ENCODE data around the gene JARID2.
A peak's percentile ranks its signal among the peaks of the same experiment; 100 is the strongest.

The JARID2 gene

GRCh38 chr6:15254070-15254975 lies 8.5 kb downstream of the JARID2 start:
- DNase-seq (ENCODE audit: insufficient read length, low spot score): no peak
- peak; percentile 85 for FAIRE-seq
- TF ChIP-seq PAX5 (IDR thresholded peaks at IDR 0.05; ENCODE audit: insufficient read depth, low read length, severe bottlenecking): no peak
- TF ChIP-seq POLR2AphosphoS5 (IDR thresholded peaks at IDR 0.05; ENCODE audit: low read depth, low read length): no peak
- no peak for TF ChIP-seq POU2F2 (IDR thresholded peaks at IDR 0.05; ENCODE audit: low read depth, low read length)
- no peak for TF ChIP-seq TAF1 (IDR thresholded peaks at IDR 0.05; ENCODE audit: low read depth, low read length)
- TF ChIP-seq SPI1 (IDR thresholded peaks at IDR 0.05; ENCODE audit: low read depth, low read length): peak; percentile 78
- no peak for TF ChIP-seq POLR2A (IDR thresholded peaks at IDR 0.05; ENCODE audit: low read depth, low read length)

- DNase-seq (ENCODE audit: insufficient read length, low spot score): no peak
- FAIRE-seq: peak; percentile 85
Observed at GRCh38 chr6:15255481-15255880, 9.6 kb downstream of the JARID2 start.

DNA sequence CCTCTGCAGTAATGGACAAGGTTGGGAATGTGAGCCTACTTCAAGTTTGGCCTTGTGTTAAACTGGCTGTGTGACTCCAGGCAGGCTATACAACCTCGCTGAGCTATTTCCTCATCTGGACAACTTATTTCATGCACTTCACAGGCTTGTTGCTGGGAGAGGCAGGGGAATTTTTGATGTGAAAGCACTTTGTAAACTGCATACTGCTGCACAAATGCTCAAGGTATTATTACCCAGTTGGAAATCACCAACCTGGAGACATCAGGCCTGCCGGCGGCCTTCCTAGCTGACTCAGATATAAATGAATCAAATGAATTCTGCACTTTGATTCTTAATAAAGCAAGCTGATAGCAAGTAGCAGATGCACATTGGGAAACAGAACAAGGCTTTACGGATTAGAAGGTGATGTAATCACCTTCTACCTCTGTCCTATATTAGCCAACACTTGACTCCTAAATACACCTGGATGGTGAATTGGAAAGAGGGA lies 10.1 kb downstream of the JARID2 start:
- TF ChIP-seq PAX5 (IDR thresholded peaks at IDR 0.05; ENCODE audit: insufficient read depth, low read length, severe bottlenecking): no peak
- no peak for TF ChIP-seq POLR2A (IDR thresholded peaks at IDR 0.05; ENCODE audit: low read depth, low read length)
- TF ChIP-seq POU2F2 (IDR thresholded peaks at IDR 0.05; ENCODE audit: low read depth, low read length): no peak
- no peak for TF ChIP-seq POLR2AphosphoS5 (IDR thresholded peaks at IDR 0.05; ENCODE audit: low read depth, low read length)
- TF ChIP-seq TAF1 (IDR thresholded peaks at IDR 0.05; ENCODE audit: low read depth, low read length): no peak
- TF ChIP-seq SPI1 (IDR thresholded peaks at IDR 0.05; ENCODE audit: low read depth, low read length): no peak
- FAIRE-seq: peak; percentile 28
- no peak for DNase-seq (ENCODE audit: insufficient read length, low spot score)

More at GRCh38 chr6:15255481-15255880, 9.6 kb downstream of the JARID2 start:
- TF ChIP-seq POU2F2 (IDR thresholded peaks at IDR 0.05; ENCODE audit: low read depth, low read length): no peak
- peak; percentile 65 for TF ChIP-seq SPI1 (IDR thresholded peaks at IDR 0.05; ENCODE audit: low read depth, low read length)

- no peak for FAIRE-seq
- TF ChIP-seq PAX5 (IDR thresholded peaks at IDR 0.05; ENCODE audit: insufficient read depth, low read length, severe bottlenecking) (no peak), SPI1 (IDR thresholded peaks at IDR 0.05; ENCODE audit: low read depth, low read length) (no peak), POLR2A (IDR thresholded peaks at IDR 0.05; ENCODE audit: low read depth, low read length) (no peak), POLR2AphosphoS5 (IDR thresholded peaks at IDR 0.05; ENCODE audit: low read depth, low read length) (no peak), POU2F2 (IDR thresholded peaks at IDR 0.05; ENCODE audit: low read depth, low read length) (no peak), TAF1 (IDR thresholded peaks at IDR 0.05; ENCODE audit: low read depth, low read length) (no peak)
- no peak for DNase-seq (ENCODE audit: insufficient read length, low spot score)
Observed at GRCh38 chr6:15256538-15257271, 10.8 kb downstream of the JARID2 start.

DNA sequence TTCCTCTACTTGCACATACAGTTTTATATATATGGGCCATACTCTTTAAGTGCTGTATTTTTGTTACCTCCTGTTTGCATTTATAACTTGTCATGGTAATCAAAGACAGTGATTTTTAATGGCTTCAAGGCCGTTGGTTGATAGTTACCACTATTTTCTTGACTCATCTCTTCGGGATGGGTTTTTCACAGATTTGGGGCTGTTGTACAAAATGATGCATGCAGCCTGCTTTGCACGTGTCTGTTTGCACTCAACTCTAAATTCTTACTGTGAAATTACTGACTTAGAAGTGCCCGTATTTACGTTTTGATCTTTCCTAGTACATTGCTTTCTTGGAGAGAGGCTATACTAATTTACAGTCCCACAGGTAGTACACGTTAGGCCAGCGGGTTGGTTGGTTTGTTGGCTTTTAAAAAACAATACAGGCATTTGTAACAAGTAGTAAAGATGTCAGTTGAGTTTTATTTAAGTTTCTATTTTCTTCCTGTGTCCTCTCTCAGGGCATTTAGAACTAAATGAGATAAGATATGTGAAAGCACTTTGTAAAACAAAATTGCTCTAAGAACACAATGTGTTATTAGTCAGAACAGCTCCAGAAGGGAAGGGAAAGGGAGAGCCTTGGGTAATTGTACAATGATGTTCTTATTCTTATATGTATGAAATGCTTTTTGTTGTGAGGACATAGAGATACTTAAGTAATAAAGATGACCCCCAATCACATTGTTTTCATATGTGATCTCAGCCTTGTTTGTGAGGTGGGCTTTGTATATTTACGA lies 11.7 kb downstream of the JARID2 start:
- TF ChIP-seq PAX5 (IDR thresholded peaks at IDR 0.05; ENCODE audit: insufficient read depth, low read length, severe bottlenecking) (no peak), TAF1 (IDR thresholded peaks at IDR 0.05; ENCODE audit: low read depth, low read length) (no peak), POLR2A (IDR thresholded peaks at IDR 0.05; ENCODE audit: low read depth, low read length) (no peak), POLR2AphosphoS5 (IDR thresholded peaks at IDR 0.05; ENCODE audit: low read depth, low read length) (no peak), POU2F2 (IDR thresholded peaks at IDR 0.05; ENCODE audit: low read depth, low read length) (no peak), SPI1 (IDR thresholded peaks at IDR 0.05; ENCODE audit: low read depth, low read length) (no peak)
- DNase-seq (ENCODE audit: insufficient read length, low spot score) (no peak), FAIRE-seq (no peak)

GRCh38 chr6:15259766-15260098 lies 13.9 kb downstream of the JARID2 start:
- FAIRE-seq (no peak), DNase-seq (ENCODE audit: insufficient read length, low spot score) (no peak)
- no peak for TF ChIP-seq POU2F2 (IDR thresholded peaks at IDR 0.05; ENCODE audit: low read depth, low read length)
- TF ChIP-seq PAX5 (IDR thresholded peaks at IDR 0.05; ENCODE audit: insufficient read depth, low read length, severe bottlenecking): no peak
- no peak for TF ChIP-seq POLR2A (IDR thresholded peaks at IDR 0.05; ENCODE audit: low read depth, low read length)
- TF ChIP-seq SPI1 (IDR thresholded peaks at IDR 0.05; ENCODE audit: low read depth, low read length): no peak
- TF ChIP-seq TAF1 (IDR thresholded peaks at IDR 0.05; ENCODE audit: low read depth, low read length): no peak
- no peak for TF ChIP-seq POLR2AphosphoS5 (IDR thresholded peaks at IDR 0.05; ENCODE audit: low read depth, low read length)

GRCh38 chr6:15260099-15260821 lies 14.4 kb downstream of the JARID2 start:
- DNase-seq (ENCODE audit: insufficient read length, low spot score) (no peak), FAIRE-seq (no peak)
- TF ChIP-seq TAF1 (IDR thresholded peaks at IDR 0.05; ENCODE audit: low read depth, low read length) (no peak), PAX5 (IDR thresholded peaks at IDR 0.05; ENCODE audit: insufficient read depth, low read length, severe bottlenecking) (no peak), POLR2A (IDR thresholded peaks at IDR 0.05; ENCODE audit: low read depth, low read length) (no peak), POU2F2 (IDR thresholded peaks at IDR 0.05; ENCODE audit: low read depth, low read length) (no peak), POLR2AphosphoS5 (IDR thresholded peaks at IDR 0.05; ENCODE audit: low read depth, low read length) (no peak), SPI1 (IDR thresholded peaks at IDR 0.05; ENCODE audit: low read depth, low read length) (no peak)

DNA sequence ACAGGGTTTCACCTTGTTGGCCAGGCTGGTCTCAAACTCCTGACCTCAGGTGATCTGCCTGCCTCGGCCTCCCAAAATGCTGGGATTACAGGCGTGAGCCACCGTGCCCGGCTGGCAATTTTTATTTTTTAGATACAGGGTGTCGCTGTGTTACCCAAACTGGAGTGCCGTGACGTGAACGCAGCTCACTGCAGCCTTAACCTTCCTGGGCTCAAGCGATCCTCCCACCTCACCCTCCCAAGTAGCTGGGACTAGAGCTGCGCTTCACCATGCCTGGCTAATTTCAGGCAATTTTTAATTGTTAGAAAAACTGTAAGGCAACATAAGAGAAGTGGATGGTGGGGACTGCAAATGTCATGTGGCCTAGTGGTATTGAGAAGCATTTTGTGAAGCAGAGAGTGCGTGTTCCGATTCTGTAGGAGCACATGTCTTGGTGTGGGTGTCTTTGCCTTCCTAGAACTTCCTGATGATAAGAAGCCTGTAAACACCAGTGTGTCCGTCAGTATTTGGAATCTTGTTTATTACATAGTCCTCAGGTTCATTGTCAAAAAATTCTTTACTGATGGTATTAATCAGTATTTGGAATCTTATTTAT lies 18.0 kb downstream of the JARID2 start:
- no peak for TF ChIP-seq POLR2A (IDR thresholded peaks at IDR 0.05; ENCODE audit: low read depth, low read length)
- TF ChIP-seq TAF1 (IDR thresholded peaks at IDR 0.05; ENCODE audit: low read depth, low read length): no peak
- DNase-seq (ENCODE audit: insufficient read length, low spot score): no peak
- no peak for FAIRE-seq
